GM03348 (cell line): ENCODE data around the gene ZNF521.

Source experiments
- DNase-seq: peaks from one replicate; pipeline ENCODE4 v3.0.0; 2012; ENCODE audit warnings: low spot score

The ZNF521 gene

DNA sequence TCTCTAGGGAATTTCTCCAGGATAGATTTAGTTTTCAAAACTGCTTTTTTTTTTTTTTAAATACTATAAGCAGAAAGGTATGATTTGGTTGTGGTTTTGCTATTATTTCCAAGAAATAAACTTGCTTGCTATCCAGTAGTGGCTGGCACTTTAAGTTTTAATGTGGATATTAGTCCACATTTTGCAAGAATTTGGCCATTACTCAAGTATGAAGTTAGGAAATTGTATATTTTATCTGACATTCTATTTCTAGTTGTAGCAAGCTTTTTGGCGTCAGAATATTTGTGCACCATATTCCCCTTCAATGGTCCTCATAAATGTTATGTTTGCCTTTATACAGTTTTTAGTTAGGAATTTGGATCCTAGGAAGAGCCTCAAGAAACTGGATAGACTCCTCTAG is 226.3 kb downstream of the ZNF521 start:
- no peak for DNase-seq

DNA sequence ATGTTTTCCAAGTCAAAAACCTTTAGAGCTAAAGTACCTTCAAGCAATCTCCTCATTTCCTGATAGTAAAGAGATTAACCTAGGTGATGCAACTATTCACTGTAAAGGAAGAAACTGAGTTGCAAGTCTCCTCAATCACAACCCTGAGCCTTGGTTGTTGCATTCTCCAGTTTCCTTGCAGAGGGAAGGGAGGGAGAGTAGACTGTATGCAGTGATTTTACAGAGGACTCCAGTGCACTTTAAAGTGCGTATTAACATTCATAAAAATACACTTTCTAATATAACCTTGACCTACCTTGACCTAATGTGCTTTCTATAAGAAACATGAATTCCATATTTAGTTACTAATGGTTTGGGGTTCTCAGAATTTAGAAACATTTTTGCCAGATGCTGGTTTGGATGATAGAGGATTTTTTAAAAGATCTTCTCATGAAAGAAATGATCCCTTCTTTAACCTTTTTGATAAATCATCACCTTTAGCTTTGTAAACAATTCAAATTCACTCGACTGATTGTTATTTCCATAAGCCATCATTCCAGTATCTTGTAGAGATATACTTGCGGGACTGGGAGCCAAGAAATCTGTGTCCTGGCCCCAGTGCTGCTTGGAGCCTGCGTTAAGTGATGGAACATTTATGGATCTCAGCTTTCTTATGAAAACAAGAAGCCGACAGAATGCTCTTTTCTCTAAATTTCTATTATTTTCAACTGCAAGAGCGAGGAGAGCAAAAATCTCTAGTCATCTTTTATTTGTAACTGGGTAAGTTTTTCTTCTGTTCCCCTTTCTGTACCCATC is 228.3 kb downstream of the ZNF521 start:
- DNase-seq, result no peak

DNA sequence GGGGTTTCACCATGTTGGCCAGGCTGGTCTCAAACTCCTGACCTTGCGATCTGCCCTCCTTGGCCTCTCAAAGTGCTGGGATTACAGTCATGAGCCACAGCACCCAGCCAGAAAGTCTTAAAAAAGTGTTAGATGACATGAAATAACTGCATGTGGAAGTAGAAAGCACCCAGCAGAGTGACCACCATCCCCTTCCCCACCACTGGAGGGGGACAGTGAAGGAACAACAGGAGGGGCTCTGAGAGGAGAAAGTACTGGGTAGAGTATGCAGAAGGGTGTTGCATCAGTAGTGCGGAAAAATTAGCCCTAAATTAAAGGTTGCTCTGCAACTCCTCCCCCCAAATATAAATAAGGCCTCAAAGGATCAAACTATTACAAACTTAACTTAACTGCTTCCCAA is 230.5 kb downstream of the ZNF521 start:
- DNase-seq, result no peak

DNA sequence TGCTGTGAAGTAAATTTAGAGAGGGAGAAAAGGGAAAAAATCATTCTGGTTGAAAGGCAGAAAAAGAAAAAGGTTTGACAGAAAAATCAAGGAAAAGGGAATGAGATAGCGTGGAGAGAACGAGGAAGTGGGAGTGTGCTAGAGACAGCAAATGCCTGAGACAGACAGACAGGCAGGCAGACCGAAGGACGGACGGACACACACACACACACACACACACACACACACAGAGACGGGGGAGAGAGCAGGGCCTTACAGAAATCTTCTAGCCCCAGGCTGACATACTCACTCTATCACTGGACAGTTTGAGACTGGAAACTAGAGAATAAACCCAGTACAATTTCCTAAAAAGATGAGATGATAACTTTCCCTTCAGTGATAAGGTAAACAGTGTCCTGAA is 238.4 kb downstream of the ZNF521 start:
- no peak for DNase-seq

DNA sequence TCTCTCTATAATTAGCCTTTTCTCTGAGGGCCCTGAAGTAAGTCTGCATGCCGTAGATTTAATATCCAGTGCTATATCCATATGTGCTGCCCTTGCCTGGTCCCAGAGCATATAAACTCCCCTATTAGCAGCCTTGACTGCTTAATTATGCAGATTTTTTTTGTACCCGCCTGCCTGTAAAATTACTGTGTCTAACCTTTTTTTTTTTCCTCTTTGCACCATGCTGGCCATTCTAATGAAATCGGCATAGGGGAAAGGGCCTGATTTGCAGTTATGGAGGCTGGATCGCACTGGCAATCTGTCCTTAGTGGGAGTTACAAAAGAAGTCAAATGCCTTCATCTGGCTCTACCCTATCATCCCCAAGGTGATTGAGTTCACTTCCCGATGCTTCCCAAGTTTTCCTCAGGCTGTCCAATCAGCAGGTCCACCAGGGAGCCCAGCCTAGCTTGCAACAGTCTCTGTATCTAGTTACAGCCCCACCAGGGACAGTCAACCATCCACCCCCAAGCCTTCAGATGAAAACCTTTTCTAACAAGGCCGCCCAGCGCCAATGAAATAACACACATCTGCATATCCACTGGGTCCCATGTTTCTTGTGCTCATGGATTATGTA is 239.0 kb downstream of the ZNF521 start:
- DNase-seq, result no peak

DNA sequence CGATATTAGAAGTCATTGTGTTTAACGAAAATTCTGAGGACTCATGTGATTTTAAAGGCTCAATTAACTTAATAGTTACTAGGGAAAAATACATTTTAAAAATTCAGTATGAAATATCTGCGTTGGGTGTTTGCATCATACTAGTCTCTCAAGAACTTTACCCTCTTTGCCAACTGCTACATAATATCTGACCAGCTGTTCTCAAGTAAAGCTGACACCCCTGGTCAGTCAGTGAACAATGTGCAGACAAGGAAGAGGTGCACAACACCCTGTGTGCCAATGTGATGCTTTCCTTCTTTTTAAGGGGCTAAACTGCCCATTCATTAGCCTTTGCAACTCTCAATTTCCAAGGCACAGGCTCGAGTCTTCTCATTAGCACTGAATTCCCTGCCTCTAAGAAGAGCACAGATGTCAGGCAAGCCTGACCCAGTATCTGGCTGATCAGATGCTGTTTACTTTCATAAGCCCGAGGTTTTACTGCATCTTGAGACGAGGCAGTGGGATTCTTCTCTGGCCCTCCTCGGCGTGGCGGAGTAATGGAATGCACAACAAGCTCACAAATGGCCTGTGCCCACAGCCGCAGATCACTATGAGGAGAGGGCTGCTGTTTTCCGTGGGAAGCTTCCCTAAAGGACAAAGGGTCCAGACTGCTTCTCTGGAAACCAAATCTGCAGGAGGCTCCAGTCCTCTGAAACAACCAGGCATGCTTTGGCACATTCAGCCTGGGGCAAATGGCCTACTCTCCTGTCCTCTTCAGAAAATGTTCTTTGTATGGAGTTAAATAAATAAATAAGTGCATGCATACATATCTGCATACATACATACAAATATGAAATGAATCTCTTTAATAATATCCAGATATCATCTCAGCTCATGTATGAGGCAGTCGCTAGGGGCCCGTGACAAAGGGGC is 240.3 kb downstream of the ZNF521 start:
- DNase-seq, result no peak

DNA sequence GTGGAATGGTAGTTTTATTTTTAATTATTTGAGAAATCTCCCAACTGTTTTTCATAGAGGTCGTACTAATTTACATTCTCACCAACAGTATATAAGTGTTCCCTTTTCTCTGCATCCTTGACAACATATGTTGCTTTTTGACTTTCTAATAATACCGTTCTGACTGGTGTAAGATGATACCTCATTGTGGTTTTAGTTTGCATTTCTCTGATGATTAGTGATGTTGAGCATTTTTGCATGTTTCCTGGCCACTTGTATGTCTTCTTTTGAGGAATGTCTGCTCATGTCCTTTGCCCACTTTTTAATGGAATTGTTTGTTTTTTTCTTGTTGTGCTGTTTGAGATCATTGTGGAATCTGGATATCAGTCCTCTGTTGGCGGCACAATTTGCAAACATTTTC is 242.5 kb downstream of the ZNF521 start:
- DNase-seq, result no peak

DNA sequence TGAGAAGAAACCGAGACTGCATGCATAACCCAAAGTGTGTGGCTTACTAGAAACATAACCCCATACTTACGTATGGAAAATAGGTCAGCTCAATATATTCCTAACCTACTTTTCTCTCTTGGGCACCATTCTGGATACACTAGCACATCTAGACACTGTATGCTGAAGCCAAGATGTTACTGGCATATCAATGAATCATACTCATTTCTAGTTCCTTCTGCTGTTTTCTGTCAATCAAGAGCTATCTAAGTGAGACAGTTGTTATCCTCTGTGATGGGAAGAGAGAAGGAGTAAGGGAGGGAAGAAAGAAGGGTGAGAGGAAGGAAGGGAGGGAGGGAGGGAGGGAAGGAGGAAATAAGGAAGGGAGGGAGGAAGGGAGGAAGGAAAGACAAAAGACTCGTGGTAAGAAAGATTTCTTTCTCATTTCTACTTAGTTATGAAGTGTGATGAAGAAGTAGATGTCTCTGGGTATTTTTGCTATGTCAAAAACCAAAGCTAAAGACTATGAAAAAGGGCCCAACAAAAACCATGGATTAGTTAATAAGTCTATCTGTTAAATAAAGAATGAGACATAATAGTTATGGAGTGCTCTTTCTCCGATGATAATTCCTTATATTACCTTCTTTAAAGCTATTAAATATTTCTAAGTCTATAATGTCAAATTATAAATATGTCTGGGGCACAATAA is 248.4 kb downstream of the ZNF521 start:
- DNase-seq, result no peak

DNA sequence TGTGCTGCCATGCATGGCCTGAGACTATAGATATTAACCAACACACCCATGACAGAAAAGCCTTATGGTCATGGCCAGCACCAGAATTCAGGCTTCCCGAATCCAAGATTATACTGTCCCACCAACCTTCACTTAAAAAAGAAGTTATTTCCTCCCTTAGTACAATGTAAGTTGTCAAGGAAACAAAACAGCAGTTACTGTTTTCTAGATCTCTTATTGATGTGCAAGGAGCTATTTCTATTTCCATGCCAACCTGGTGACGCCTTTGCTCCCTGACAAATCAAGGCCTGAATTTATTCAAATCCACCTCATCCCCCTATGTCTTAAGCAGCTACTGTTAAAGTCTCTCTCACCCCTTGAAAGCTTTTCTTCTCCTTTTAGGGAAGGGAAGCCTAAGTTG is 249.3 kb downstream of the ZNF521 start:
- DNase-seq, result no peak

DNA sequence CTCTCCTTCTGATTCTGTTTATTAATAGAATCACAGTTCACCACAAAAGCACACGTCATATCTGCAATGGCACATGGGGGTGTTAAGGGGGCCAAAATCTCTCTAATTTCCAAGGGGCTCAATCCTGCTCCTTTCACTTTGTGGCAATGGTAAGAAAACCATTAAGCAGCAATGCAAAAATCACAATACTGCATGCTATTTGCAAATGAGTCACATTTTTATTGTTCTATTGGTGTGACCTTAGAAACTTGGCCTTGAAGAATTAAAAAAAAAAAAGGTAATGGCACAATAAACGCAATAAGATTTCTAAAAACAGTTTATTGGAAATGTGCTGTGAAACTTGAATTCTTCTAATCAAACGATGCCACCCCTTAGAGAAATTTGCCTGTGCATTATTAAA is 251.5 kb downstream of the ZNF521 start:
- no peak for DNase-seq

DNA sequence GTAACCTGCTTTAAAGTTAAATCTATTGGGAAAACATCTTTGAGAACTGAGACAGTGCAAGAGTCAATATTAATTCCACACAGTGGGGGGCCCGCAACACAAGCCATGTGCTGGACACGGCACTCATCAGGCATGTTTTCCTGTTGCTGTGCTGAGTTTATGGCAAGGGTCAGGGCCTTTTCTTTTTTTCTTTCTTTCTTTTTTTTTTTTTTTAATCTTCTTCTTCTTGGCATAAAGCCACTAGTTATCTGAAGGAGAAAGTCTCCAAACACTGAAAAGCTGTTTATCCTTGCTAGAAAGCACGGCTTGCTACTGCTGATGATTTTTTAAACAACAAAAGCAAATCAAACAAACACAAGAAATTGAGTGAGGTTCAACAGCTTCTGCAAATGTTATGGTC is 252.1 kb downstream of the ZNF521 start:
- DNase-seq, result no peak

DNA sequence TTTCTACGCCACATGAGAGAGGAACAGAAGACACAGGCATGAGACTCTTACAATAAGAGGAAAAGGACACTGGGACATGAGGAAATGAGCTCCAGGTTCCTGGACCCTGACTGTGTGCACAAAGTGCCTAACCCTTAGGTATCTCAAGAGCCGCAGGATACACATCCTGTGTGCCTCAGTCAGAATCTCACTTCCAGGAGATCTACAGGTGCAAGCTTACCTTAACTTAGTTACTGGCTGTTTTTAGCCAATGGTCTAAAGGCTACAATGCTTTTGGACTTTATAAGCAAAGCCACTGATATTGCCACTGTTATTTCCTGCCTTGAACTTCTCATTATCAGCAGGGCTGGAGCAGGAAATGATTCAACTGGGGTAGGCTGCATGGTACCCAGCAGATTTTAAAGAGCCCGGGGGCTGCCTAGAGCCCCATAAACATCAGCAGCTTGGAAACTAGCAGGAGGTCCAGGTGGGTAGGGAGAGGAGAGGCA is 254.4 kb downstream of the ZNF521 start:
- no peak for DNase-seq

DNA sequence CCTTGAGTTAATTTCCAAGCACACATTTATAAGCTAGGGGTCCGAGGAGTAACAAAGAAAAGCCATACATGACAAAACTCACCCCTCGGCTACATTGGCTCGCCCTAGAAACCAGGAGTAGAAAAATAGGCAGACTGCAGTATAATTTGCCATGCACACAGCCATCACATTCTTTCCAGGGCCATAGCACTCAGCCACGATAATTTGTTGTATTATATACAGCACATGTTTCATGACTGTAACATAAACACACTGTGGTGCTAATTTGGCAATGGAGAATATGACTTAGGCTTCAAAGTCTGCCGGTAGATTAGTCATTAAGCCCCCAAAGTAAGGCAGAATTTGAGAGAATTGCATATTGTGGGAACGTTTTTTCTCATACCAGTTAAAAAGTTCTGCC is 254.9 kb downstream of the ZNF521 start:
- DNase-seq, result no peak

DNA sequence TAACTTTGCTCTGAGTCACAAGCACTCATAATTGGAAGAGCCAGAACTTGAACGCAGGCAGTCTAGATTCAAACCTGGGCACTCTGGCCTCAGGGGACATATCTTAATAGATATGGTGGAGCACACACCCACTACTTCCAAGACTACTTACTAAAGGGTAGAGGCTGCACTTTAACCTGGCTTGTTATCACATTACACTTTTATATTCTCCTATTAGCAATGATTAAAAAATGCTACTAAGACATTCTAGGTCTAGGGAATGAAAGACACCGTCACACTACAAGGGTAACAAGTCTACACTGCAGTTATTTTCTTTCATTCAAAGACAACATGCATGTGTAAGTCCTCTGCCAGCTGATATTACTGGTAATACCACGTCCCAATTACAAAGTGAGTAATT is 258.8 kb downstream of the ZNF521 start:
- no peak for DNase-seq

DNA sequence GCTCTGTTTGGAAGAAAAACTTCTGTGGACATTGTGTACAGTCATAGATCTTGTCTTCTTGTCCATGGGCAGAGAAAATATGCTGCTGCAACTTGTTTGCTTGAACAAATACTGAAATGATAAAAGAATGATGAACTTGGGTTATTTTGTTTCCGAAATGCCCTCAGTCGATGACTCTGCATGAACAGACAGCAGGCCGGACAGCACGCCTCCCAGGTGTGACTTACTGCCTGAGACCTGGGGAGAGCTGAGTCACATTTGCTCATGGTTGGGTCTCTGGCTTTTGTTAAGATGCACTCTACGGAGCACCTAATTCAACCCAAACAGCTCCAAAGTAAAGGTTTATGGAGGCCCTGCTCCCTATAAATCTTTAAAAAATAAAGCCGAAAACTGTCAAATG is 262.5 kb downstream of the ZNF521 start:
- DNase-seq, result no peak

DNA sequence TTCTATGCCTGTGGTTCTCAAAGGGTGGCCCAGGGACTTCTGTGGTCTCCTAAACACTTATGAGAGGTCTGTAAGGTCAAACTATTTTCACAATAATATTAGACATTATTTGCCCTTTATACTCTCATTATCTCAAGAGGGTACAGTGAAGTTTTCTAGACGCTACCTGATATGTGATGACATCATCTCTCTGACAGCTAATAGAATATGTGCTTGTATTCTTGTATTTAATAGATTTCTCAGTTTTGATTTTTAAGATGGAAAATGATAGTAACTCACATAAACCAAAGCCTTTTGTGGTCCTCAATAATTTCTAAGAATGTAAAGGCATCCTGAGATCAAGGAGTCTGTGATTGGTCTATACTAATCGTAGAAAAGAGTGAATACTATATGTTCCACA is 265.1 kb downstream of the ZNF521 start:
- DNase-seq, result no peak

DNA sequence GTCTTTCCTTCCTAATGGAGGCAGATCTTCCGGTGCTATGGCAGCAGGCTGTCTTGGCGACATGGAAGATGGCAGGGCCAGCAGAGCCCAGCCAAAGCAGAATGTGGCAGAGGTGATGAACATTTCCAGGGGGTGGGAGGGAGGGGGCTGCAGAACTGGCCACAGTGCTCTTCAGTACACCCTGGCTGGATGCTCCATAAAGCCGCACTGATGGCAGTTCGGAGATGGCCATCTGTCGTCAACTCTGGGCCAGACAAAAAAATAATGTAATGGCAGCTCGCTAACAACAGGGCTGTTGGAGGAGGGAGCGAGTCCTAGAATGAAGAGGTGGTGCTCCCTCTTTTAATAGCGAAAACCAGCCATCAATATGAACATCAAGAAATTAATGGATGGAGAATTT is 271.0 kb downstream of the ZNF521 start:
- no peak for DNase-seq

DNA sequence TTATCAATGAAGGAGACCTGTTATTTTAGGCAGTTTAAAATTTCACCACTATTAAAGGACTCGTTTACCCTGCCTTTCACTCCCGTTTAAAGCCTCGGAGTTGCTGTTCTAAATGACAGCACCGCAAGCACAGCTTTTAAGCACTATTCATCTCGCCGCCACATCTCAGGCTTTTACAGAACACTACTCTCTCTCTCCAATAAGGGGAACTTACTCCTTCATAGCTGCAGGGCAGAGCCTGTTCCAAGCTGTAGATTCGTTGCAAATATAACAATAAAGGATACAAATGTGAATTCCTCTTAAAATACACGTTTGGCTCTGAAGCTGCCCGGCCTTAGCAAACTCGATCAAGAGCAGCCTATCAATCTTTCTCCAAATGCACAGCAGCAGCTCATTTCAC is 271.8 kb downstream of the ZNF521 start:
- no peak for DNase-seq

DNA sequence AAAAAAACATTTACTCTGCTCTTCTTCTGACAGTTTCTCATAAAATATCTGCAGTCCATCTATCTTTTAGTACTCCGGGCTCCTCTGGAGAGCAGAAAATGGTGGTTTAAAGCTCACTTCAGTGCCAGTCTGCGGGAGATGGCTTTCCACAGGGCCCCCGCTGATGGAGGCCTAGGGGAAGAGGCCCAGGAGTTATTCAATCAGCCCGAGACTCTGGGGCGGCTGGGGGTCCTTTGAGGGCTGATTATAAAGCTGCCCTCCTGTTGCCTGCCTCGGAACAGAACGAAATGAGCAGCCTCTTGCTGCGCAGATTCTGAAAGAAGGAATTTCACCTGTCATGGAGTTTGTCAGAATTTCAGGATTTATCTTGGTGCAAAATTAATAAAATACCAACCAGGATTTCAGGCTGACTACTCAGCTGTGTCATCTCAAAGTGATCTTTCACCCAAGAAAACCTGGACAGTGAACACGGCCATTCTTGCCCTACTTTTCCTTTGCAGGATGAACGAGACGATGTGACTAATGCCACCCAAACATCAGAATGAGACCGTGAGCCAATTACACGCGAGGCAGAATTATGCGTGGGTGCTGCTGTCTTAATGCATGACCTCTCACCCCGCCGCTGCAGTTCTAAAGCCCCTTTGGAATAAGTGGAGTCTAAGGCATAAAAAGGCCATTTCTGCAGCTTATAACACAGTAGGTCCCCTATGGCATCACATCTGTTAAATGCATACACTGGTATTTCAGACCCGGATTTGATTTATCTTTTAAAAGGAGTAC is 273.8 kb downstream of the ZNF521 start:
- no peak for DNase-seq

DNA sequence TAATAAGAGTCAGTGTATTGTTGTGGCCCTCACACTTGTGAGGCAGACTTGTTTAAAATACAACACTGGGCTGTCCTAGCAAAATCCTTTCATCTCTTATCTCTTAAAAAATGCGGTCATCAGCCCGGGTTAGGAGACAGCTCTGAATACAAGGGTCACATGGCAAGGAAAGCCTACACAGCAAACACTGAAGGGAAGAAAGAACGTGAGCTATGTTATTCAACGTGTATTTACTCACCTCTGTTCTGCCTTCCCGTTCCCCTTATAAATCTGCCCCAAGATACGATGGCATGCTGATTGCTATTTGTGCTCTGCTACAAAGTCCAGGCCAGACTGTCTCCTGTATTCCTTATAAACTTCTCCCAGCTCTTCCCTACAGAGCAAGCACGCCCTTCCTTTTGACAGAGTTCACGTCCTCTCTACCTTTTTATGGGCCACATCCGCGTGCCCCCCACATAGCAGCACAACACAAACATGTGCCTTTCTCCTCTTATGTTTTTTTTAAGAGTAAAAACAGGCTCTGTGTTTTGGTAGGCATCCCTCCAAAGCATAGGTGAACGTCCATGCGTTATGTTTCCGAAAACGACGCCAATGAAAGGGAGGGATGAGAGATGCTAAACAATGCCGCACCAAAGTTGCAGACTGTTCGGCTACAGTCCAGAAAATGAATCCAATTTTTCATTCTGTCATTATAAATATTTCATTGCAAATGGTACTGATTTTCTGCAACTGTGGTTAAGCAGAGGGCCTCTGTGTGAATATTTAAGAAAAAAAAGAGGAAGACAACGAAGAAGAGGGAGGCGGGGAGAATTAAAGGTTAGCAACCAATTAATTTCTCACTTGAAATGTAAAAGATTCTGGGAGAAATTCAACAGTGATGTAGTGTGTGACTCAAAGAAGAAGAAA is 274.7 kb downstream of the ZNF521 start:
- no peak for DNase-seq
